ENCODE data around the gene OTUD5.

GRCh38 chrX:48918301-48918642 lies 39.1 kb downstream of the OTUD5 start:
- TF ChIP-seq POLR2AphosphoS5 (IDR thresholded peaks at IDR 0.05), result no peak
- no peak for TF ChIP-seq CTCF (IDR thresholded peaks at IDR 0.05)
- TF ChIP-seq POLR2A (IDR thresholded peaks at IDR 0.05), result no peak
- no peak for TF ChIP-seq EP300 (IDR thresholded peaks at IDR 0.05)
